HG03469 (cell line): ENCODE data around the gene CCDC14.
"Not testable (repeated sequence)": the region's sequence is repeated elsewhere in the genome, so short reads cannot be mapped to it uniquely, and the experiment has no call there.

Experiments used
- ATAC-seq: cut with Tn5 transposase; IDR thresholded peaks from one replicate; pipeline ENCODE4 v1.9.1; 2021; ENCODE audit warnings: mild to moderate bottlenecking, moderate library complexity, moderate number of reproducible peaks; ENCODE audit not compliant: unreplicated experiment

Gene CCDC14

DNA sequence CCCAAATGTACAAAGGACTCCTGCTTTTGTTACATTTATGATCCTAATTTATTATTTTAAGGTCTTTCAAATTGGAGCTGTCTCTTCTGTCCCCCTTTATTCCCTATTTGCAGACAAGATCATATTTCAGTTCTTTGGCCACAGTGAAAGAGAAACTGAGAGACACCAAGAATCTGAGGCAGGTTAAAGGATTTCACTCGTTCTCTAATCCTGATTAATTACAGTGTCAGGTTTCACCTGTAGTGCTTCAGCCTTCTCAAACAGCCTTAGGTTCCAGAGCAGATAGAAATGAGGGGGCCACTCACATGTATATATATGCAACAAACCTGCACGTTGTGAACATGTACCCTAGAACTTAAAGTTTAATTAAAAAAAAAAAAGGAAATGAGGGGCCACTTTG is 6.2 kb upstream of the CCDC14 start:
- ATAC-seq: not testable (repeated sequence)

DNA sequence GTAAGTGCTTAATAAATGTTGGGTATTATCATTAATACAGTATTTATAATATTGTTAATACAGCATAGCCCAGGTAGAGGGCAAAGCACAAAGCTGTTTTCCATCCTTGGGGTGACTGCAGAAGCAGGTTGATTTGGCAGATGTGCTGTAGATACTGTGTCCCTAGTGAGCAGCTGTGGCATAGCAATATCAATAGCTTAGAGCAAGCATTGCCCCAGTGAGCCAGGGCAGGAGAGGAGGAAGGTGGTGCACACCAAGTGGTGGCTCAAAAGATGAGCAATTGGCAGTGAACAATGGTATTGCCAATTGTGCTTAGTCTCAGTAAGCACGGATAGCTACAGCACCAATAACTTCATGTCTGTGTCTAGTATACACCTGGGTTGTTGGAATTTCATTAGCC is 5.8 kb upstream of the CCDC14 start:
- ATAC-seq: not testable (repeated sequence)

DNA sequence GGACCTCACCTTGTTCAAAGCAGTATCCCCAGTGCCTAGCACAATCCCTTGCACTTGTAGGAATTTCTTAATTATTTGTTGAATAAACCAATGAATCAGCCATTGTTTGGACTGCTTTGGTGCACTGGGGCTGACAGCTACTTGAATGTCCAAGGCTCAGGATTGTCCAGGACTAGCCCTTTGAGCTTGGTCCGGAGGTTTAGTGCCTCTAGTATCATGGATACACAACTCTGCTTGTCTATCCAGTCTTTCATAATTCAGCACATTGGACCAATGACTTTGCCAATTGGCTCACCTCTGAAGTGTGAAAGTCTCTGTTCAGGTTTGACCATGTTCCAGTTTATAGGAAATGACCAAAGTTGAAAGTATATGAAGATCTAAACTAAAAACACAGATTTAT is 3.8 kb upstream of the CCDC14 start:
- ATAC-seq: not testable (repeated sequence)

GRCh38 chr3:123961508-123961856 is 453 bp upstream of the CCDC14 start:
- ATAC-seq: no peak

DNA sequence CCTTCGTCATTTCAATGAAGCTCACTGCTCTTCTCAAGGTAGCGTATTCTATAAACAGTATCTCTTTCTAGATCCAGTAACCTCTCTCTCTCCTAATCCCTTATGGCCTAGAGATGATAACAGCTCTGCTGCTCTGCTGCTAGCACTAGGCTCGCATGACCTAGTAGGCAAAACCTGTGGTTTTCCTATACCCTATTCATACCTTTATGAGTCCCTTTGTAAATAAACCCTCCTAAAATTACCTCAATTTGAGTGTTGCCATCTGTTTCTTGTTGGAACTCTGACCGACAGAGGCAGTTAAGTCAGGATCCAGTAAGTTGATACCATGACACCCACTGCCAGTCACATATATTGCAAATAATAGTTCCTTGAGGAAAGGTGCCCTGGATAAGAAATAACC is 7.3 kb downstream of the CCDC14 start:
- ATAC-seq: peak; percentile 75

DNA sequence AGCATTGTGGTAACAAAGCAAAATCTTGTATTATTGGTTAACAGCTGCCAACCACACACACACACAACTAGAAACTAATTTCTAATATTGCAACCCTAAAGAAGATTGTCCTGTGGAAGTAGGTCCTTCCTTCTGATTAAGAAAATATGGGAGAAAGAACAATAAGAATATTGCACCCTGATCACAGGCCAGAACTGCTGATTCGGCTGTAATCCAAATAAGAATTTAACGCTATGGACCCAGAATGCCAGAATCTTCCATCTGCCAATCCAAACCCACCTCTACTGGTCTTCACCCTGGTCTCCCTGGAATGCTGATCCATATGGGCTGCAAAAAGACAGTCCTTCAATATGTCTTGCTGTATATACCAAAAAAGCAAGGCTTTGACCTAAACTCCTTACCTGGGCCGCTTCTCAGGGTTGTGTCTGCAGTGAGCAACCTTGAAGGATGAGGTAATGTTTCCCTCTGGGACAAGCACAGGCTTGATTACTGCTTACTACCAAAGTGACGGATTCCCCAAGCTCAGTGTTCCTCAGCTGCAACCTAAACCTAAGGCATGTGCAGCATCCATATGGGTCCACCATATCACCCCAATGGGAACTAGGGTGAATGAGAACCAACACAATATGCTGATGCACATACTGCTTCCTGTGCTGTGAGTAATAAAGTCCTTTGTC is 8.0 kb downstream of the CCDC14 start:
- ATAC-seq: no peak

- no peak for ATAC-seq
Observed at GRCh38 chr3:123951522-123952447, 9.2 kb downstream of the CCDC14 start.

DNA sequence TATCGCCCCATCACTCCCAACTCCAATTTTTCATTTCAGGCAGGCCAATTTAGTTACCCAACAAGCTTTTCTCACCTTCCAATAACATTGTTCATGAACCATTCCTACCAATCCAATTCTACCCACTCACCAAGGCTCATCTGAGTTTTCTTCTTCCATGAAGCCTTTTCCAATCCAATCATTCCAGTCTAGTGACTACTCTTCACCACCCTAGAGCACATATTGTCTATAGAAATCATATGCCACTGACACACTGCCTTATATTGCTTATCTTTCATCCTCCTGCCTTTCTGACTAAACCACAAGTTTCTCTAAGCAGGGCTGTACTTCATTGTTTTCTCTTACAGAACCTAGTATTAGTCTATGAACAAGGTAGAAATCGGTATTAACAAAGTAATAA is 11.4 kb downstream of the CCDC14 start:
- ATAC-seq: no peak

- no peak for ATAC-seq
Observed at GRCh38 chr3:123948449-123948848, 12.6 kb downstream of the CCDC14 start.

DNA sequence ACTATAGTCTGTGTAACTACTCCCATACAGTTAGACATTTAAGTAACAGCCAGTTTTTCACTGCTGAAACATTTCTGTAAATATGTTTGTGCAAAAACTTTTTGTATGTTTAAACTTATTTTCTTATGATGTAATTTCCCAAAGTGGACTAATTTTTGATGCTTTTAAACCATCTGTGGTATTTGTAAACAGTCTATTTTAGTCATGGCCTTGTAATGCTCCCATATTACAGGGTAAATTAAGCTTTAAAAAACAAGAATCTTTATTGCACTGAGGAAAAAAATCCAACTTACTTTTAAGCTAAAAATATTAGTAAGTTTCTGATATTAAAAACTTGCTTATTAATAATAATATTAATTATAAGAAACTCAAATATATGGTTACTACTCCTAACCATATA is 13.5 kb downstream of the CCDC14 start:
- no peak for ATAC-seq

DNA sequence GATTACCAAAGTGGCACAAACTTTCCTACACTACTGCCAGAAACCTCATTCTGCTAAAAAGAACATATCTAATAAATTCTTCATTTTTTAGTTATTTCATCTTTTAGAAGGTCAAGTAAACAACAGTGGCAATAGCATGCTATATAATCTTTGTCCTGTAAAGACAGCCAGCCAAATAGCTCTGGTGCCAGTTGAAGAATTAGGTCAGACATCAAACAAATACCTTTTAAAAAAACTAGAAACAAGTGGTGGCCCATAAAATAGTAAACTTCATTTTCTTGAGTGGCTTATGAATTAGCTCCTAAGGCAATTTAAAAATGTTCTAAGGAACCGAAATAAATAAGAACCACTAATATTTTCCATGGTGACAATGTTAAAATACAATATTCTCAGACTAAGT is 19.5 kb downstream of the CCDC14 start:
- ATAC-seq: no peak

GRCh38 chr3:123941121-123941520 is 19.9 kb downstream of the CCDC14 start:
- no peak for ATAC-seq

GRCh38 chr3:123939706-123940105 is 21.3 kb downstream of the CCDC14 start:
- ATAC-seq: no peak

- ATAC-seq: no peak
Observed at GRCh38 chr3:123936400-123936799, 24.6 kb downstream of the CCDC14 start.

DNA sequence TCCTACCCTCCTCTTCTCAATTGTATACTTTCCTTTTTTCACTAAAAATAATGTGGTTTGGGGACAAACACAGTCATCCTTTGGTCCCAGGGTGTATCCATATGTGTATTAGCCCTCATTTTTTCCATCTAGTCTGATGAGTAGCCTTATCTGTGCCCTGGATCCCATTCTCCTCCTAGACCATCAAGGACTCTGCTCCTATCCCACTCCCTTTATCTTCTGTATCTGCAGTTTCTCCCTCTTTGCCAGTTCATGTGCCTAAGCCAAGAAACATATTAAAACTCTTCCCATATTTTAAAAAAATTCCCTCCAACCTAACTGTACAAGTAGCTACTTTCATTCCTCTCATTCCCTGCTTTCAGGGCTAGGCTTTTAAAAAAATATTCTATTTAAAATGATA is 25.2 kb downstream of the CCDC14 start:
- ATAC-seq: no peak

GRCh38 chr3:123934250-123934649 is 26.8 kb downstream of the CCDC14 start:
- no peak for ATAC-seq

DNA sequence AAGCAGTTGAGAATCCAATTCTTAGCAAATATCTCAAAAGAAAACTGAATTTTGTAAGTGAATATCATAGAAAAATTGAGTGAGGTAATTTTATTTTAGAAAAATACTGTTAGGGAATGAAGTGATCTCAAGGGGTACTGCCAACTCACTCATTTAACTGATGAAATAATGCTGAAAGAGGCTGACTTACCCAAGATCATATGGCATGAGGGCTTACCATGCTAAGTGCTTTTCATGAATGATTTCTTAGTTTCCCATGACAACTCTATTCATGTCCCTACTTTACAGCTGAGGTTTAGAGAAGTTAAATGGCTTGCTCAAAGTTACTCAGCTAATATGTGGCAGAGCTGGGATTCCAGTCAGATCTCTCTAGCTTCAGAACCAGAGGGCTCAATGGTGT is 30.6 kb downstream of the CCDC14 start:
- no peak for ATAC-seq

GRCh38 chr3:123929325-123929724 is 31.7 kb downstream of the CCDC14 start:
- no peak for ATAC-seq

GRCh38 chr3:123926396-123926795 is 34.6 kb downstream of the CCDC14 start:
- ATAC-seq: no peak

DNA sequence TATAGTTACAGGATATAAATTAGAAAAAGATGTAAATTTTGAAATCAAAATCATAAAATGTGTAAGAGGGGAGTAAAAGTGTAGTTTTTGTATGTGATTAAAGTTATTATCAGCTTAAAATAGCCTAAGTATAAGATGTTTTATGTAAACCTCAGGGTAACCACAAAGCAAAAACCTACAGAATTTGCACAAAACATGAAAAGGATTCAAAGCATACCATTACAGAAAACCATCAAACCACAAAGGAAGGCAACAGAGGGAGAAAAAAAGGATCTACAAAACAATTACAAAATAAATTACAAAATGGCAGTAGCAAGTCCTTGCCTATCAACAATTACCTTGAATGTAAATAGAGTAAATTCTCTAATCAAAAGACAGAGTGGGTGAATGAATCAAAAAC is 40.2 kb downstream of the CCDC14 start:
- ATAC-seq: no peak

DNA sequence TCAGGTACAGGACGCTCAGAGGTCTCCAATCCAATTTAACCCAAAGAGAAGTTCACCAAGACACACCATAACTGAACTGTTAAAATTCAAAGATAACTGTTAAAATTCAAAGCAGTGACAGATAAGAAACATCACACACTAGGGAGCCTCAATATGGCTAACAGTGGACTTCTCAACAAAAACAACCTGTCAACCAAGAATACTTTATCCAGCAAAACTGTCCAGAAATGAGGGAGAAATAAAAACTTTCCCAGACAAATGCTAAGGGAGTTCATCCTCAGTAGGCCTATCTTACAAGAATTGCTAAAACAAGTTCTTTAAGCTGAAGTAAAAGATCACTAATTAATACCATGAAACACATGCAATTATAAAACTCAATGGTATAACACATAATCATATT is 40.6 kb downstream of the CCDC14 start:
- ATAC-seq: no peak

DNA sequence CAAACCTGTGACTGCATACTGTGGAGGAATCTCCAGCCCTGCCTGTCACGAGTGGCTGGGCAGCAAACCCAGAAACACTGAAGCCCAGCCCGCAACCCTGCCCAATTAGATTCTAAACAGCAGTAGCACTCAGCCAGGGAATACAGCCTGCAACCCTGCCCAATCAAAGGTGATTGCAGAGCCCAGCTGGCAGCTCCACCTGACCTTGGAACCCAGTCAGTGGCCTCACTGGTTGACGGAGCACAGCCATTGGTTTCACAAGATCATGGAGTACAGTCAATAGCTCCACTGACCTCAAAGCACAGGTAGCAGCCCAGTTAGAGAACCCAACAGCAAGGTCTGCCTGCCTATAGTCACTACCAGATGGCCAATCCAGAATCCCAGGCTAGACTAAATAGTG is 41.7 kb downstream of the CCDC14 start:
- ATAC-seq: no peak
